ENCODE data around the gene RNF214.

DNA sequence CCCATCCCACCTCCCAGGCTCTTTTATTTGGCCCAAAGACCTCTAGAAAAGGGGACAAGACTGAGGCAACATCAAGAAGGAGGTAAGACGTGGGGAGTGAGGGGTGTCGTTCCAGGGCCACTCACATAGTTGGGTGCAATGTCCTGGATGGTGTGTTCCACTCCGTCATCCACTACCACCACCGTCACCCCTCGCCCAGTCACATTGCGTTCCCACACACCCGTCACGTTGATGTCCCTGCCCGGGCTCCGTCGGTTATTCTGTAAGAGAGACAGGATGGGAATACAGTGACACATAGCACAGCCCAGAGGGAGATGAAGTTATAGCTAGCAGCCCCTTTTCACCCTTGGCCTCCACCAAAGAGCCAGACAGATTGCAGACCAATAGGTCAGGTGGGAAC, 4.4 kb upstream of the RNF214 start:
- TF ChIP-seq CTCF (IDR thresholded peaks at IDR 0.05; ENCODE audit: borderline replicate concordance, extremely low read depth, low read length, poor library complexity, severe bottlenecking) = no peak
- TF ChIP-seq EZH2 (IDR thresholded peaks at IDR 0.05; ENCODE audit: borderline replicate concordance, low read depth, low read length, severe bottlenecking) = no peak
